NCI-H345 treated with DMSO at 0.1 percent for 48 hours (cell line): ENCODE measurements around the gene TECPR1.
A peak's percentile ranks its signal among the peaks of the same experiment; 100 is the strongest.

Experiments
- DNase-seq: peaks from one replicate; lab custom pipeline; 2025; ENCODE audit not compliant: unreplicated experiment; lab: John Stamatoyannopoulos, UW

Gene TECPR1

GRCh38 chr7:98251601-98252424 lies at the start of gene TECPR1:
TECPR1 (minus strand) TSS chr7:98252232; CDS start chr7:98246146, 6,086 bp downstream.
- peak; percentile 75 for DNase-seq

GRCh38 chr7:98300595-98301372 lies 48.8 kb upstream of the TECPR1 start:
- no peak for DNase-seq

GRCh38 chr7:98297626-98298286 lies 45.7 kb upstream of the TECPR1 start:
- DNase-seq: no peak

GRCh38 chr7:98296833-98297232 lies 44.8 kb upstream of the TECPR1 start:
- DNase-seq: no peak

- DNase-seq: no peak
These were observed 43.6 kb upstream of the TECPR1 start for GRCh38 chr7:98295467-98296192.

GRCh38 chr7:98294798-98295382 lies 42.9 kb upstream of the TECPR1 start:
- peak; percentile 78 for DNase-seq

- DNase-seq: no peak
These were observed 42.3 kb upstream of the TECPR1 start for GRCh38 chr7:98294326-98294725.

GRCh38 chr7:98293746-98294145 lies 41.7 kb upstream of the TECPR1 start:
- no peak for DNase-seq

GRCh38 chr7:98293265-98293664 lies 41.2 kb upstream of the TECPR1 start:
- DNase-seq: no peak

- DNase-seq: no peak
These were observed 39.7 kb upstream of the TECPR1 start for GRCh38 chr7:98291717-98292116.

GRCh38 chr7:98289333-98289875 lies 37.4 kb upstream of the TECPR1 start:
- no peak for DNase-seq

GRCh38 chr7:98288064-98288823 lies 36.2 kb upstream of the TECPR1 start:
- no peak for DNase-seq

- DNase-seq: peak; percentile 28
These were observed 35.5 kb upstream of the TECPR1 start for GRCh38 chr7:98287486-98287959.

- DNase-seq: no peak
These were observed 34.9 kb upstream of the TECPR1 start for GRCh38 chr7:98286701-98287485.

GRCh38 chr7:98286093-98286539 lies 34.1 kb upstream of the TECPR1 start:
- no peak for DNase-seq

- no peak for DNase-seq
These were observed 33.4 kb upstream of the TECPR1 start for GRCh38 chr7:98285157-98286092.

GRCh38 chr7:98284335-98285036 lies 32.5 kb upstream of the TECPR1 start:
- DNase-seq: no peak
